Daoy (cell line): ENCODE measurements around the gene KCNG1. TPM values are rescaled to one million over a fixed set of nuclear protein-coding genes. Genes with fewer than 3 reads are reported as not detected.

Experiments
- DNase-seq: peaks from one replicate; pipeline ENCODE4 v3.0.0-alpha.2; 2015; ENCODE audit warnings: low read depth
- total RNA-seq: library from RNA; depleted of rRNA; stranded (reverse); fragments of >200 nt; shearing (Covaris generic); gene quantifications from 2 replicates; pipeline ENCODE4 v1.2.3, GENCODE V29; 2014

Gene KCNG1
- total RNA-seq, 1 experiment from 2014 or later, result 71.9 TPM

DNA sequence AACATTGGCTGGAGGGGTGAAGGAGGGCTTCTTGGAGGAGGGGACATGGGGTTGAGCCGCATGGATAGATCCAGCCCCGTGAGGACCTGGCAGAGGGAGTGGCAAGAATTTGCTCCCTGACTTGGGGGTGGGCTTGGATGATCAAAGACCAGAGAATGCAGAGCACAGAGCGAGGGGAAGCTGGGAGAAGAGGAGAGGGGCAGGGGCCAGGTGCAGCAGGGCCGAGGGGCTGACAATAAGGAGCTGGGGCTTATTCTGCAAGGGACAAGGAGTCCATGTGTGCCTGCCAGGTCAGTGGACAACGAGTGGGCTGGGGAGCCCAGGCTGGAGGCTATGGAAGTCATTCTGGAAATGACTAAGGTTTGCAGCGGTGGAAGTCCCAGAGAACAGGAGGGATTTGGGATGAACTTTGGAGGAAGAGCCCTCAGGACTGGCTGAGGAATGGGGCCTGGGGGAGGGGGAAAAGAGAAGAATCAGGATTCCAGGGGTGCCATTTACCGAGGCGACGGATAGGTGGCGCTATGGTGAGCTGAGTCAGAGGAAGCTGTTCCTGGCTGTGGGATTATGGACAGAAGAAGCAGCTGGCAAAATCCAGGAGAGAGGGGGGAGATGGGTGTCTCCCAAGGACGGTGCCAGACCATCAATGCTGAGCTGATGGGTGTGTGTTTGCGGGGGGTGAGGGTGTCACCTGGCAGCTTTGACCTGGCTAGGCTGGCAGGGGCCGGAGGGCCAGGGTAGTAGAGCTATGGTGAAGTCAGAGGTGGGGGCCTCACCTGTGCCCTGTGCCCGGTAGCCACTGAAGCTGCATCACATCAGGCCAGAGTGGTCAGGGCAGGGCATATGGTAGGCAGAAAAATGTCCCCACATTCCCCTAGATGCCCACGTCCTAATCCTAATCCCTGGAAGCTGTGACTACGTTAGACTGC is 7.8 kb downstream of the KCNG1 start:
- peak; percentile 67 for DNase-seq

GRCh38 chr20:51013577-51014330 is 9.2 kb downstream of the KCNG1 start:
- DNase-seq, result no peak

DNA sequence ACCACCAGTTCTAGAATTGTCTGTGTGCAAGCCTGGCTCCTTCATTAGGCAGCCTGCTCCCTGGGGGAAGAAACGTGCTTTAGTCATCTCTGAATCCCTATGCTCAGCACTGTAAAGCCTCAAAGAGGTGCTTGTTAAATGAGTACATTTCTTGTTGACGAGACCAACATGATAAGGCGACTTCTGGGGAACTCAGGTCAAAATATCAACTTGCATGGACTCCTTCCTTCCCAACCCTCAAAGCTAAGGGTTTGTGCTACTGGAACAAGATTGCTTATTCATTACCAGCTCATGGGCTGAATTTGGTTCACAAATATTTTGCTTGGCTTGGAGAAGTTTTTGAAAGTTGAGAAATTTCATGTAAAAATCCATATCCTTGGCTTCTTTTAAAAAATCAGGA is 10.6 kb downstream of the KCNG1 start:
- no peak for DNase-seq

- no peak for DNase-seq
Observed at GRCh38 chr20:51011479-51011878, 11.4 kb downstream of the KCNG1 start.

- no peak for DNase-seq
Observed at GRCh38 chr20:51010932-51011331, 12.0 kb downstream of the KCNG1 start.

- DNase-seq, result no peak
Observed at GRCh38 chr20:51010043-51010365, 12.9 kb downstream of the KCNG1 start.

DNA sequence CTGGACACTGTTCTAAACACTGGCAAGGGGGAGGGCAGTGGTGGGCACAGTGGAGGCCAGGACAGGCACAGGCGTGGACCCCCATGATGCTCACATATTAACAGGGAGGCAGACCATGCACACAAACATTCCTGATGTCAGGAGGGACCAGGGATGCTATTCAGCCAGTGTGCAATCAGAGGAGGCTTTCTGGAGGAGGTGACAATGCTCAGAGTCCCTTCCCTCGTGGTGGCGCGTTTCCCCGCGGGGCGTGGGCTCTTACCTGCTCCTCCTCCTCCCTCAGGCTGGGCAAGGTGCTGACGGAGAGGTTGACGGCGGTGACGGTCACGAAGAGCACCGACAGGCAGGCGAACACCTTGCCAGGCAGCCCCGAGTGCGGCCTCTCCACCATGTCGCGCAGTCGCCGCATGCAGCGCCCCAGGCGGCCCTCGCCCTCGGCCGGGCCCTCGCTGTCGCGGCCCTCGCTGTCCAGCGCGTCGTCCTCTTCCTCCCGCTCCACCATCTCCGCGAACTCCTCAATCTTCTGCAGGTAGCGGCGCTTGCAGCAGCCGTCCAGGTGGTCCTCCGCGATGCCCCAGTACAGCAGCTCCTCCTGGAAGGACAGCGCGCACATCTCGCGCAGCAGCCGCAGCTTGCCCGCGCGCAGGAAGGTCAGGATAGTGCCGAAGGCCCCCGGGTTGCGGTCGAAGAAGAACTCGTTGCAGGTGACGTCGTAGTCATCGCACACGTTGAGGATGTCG is 13.4 kb downstream of the KCNG1 start:
- DNase-seq, result no peak

GRCh38 chr20:51008718-51009117 is 14.2 kb downstream of the KCNG1 start:
- no peak for DNase-seq

DNA sequence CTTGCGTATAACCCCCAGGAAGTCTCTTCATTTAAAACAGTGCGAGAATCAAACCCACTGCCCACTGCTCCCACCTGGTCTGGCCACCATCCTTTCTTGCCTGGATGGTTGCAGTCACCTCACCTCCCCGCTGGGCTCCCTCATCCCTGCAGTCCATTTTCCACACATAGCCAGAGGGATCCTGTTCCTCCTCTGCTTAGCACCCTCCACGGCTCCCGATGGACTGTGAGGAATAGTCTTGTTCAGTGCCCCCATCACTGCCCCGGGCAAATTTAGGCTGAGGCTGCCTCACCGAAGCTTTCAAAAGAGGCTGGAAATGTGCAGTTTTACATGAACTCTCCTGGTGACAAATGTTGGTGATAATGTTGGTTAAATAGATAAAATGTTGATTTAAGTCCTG is 17.7 kb downstream of the KCNG1 start:
- no peak for DNase-seq

DNA sequence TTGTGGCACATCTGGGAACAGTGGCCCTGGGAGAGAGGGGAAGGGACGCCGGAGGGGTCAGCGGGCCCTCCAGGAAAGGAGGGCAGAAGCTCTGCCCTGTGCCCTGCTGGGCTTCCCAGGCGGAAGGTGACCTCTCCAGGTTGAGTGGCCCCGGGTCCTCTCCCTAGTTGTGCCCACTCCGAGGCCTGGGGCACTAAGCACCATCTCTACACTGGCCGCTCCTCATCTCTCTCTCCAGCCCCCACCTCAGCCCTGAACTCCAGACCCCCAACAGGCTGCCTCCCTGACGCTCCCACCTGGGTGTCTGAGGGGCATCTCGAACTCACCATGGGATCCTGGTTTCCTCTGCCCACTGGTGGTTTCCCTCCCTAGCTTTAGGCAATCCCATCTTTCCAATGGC is 18.1 kb downstream of the KCNG1 start:
- DNase-seq, result no peak

GRCh38 chr20:51004305-51004727 is 18.6 kb downstream of the KCNG1 start:
- DNase-seq, result no peak

- DNase-seq, result no peak
Observed at GRCh38 chr20:51003753-51004152, 19.2 kb downstream of the KCNG1 start.

DNA sequence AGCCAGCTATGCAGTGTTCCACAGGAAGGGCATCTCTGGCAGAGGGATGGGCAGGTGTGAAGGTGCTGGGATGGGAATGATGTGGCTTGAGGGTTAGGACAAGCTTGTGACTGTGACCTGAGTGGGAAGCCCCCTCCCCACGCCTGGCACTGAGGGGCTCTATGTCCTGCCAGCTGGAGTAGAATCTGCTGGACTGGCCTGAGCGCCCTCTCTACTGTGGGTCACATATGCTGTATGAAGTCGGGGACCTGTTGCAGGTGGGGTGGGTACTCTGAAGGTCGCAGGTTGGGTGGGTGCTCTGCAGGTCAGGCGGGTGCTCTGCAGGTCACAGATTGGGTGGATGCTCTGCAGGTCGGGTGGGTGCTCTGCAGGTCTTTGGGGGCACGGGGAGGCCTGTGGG is 20.3 kb downstream of the KCNG1 start:
- DNase-seq, result no peak

DNA sequence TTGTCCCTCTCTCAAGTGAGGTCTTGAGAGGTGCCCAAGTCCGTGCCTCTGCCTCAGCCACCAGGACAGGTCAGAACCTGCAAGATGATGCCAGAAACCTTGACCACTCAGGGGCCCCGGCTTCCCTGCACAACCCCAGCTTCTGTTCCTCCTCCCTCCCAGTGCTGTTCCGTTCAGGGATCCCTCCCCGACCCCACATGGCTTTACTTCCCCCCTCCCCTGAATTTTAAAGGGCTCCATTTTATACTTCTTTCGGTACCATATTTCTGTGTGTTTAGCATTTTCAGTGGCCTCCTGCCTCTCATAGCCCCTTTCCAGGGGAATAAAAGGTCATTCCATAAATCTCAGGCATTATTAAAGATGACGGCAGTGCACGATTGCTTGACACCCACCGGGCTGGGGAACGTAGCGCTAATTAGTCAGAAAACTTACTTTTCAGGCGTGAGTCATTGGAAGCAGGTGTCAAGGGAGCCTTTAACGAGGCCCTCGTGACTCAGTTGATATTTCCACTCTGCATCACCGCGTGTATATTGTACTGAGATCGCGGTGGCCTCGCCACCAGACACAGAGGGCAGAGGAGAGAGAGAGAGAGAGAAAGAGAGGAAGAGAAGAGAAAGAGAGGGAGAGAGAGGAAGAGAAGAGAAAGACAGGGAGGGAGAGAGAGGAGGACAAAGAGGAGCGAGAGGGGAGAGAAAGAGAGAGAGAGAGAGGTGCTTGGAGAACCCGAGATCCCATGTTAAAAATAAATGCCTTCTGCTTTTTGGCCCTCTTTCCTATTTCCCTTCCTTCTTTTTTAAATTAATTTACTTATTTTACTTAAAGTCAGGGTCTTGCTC is 21.3 kb downstream of the KCNG1 start:
- DNase-seq, result no peak

DNA sequence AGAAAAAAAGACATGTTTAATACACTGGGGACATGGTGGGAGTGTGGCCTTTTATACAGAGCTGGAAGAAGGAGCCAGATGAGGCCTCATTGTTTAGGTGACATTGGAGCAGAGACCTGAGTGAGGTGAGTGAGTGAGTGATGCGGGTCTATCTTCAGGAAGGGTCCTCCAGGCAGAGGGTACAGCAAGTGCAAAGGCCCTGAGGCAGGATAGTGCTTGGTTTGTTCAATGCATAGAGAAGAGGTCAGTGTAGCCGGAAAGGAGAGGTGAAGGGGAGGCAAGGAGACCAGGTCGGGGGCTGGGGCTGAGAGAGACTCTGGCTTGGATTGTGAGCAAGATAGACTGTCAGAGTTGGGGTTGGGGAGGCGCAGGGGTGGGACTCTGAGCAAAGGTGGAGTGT is 23.6 kb downstream of the KCNG1 start:
- no peak for DNase-seq

DNA sequence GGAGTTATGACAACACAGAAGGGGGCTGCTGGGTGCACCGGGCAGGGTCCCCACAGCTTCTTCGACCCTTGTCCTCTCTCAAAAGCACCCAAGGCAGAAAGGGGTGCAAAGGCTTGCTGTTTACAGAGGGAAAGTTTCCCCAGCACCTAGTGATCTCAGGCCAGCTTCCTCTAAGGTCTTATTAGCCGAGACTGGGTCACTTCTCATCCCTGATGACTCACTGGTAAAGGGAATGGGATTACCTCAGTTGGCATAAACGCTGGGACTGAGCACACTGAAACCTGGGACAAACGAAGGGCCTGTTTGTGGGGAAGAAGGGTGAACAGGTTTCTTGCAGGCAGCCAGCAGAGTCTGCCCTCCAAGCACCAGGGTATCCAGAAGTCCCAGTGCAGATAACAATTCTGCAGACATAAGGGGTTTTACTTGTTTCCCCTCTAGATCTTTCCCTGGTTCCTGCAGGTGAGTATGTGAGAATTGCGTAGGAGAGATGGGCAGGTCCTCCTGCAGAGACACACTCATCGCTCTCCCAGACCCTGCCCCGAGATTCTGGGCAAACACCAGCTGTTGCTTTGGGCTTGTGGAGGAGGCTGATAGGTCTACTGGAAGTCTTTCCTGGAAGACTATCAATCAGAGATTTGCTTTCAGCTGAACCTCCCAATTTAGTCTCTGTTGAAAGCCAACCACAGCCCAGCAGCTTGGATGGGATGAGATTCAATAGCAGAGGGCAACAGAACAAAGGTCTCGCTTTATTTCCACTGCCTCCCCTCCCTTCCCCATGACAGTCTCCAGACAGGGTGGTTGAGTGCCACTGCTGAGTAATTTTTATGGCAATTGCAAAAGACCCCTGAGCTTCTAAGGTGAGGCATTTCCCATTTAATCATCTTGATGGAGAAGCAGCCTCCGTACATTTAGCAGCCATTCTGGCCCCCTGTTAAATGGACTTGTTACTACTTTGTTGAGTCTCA is 25.7 kb downstream of the KCNG1 start:
- DNase-seq, result peak; percentile 54

GRCh38 chr20:50995506-50995905 is 27.4 kb downstream of the KCNG1 start:
- DNase-seq, result no peak

- DNase-seq, result no peak
Observed at GRCh38 chr20:50993876-50994275, 29.0 kb downstream of the KCNG1 start.

GRCh38 chr20:50992733-50993457 is 30.0 kb downstream of the KCNG1 start:
- peak; percentile 69 for DNase-seq

DNA sequence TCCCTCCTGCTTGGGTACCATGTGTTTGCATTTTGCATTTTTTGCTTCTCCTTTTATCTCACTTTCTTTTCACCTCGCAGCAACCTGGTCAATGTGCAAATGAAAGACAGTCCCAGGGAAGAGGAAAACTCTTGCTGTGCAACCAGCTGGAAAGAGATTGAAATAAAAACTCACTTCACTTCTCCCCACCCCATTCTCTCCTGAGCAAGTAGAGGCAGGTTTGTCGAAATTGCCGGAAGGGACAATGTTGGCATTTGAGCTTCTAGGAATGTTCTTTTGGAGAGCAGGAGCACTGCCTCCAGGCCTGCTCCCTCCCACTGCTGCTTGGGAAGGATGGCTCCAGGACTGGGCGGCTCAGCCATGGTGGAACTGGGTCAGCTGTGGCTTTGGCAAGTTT is 30.6 kb downstream of the KCNG1 start:
- DNase-seq, result no peak
